HG03025 (cell line): ENCODE measurements around the gene TYRP1.
"Not testable (repeated sequence)": the region's sequence is repeated elsewhere in the genome, so short reads cannot be mapped to it uniquely, and the experiment has no call there.

Experiments used
- ATAC-seq: cut with Tn5 transposase; IDR thresholded peaks from one replicate; pipeline ENCODE4 v1.9.1; 2021; ENCODE audit warnings: mild to moderate bottlenecking, moderate library complexity; ENCODE audit not compliant: unreplicated experiment, low FRiP score

The TYRP1 gene

GRCh38 chr9:12693141-12693540 lies at the start of gene TYRP1:
Gene TYRP1, plus strand, starts transcription at chr9:12693385. Its CDS starts 612 bp downstream, at chr9:12693997.
- no peak for ATAC-seq

GRCh38 chr9:12643686-12644085 lies 49.5 kb upstream of the TYRP1 start:
- no peak for ATAC-seq

GRCh38 chr9:12648925-12649324 lies 44.3 kb upstream of the TYRP1 start:
- no peak for ATAC-seq

GRCh38 chr9:12651125-12651524 lies 42.1 kb upstream of the TYRP1 start:
- no peak for ATAC-seq

GRCh38 chr9:12652973-12653372 lies 40.2 kb upstream of the TYRP1 start:
- no peak for ATAC-seq

GRCh38 chr9:12656803-12657202 lies 36.4 kb upstream of the TYRP1 start:
- no peak for ATAC-seq

GRCh38 chr9:12657233-12657632 lies 36.0 kb upstream of the TYRP1 start:
- no peak for ATAC-seq

GRCh38 chr9:12657998-12658397 lies 35.2 kb upstream of the TYRP1 start:
- no peak for ATAC-seq

- no peak for ATAC-seq
Observed at GRCh38 chr9:12658531-12659209, 34.5 kb upstream of the TYRP1 start.

- no peak for ATAC-seq
Observed at GRCh38 chr9:12659220-12659619, 34.0 kb upstream of the TYRP1 start.

- ATAC-seq = no peak
Observed at GRCh38 chr9:12666813-12667212, 26.4 kb upstream of the TYRP1 start.

GRCh38 chr9:12667892-12668291 lies 25.3 kb upstream of the TYRP1 start:
- no peak for ATAC-seq

GRCh38 chr9:12670006-12670405 lies 23.2 kb upstream of the TYRP1 start:
- ATAC-seq = no peak

GRCh38 chr9:12674961-12675360 lies 18.2 kb upstream of the TYRP1 start:
- no peak for ATAC-seq

GRCh38 chr9:12677462-12678126 lies 15.6 kb upstream of the TYRP1 start:
- not testable (repeated sequence) for ATAC-seq

- no peak for ATAC-seq
Observed at GRCh38 chr9:12680341-12680740, 12.8 kb upstream of the TYRP1 start.

- no peak for ATAC-seq
Observed at GRCh38 chr9:12680757-12681156, 12.4 kb upstream of the TYRP1 start.

GRCh38 chr9:12681620-12682019 lies 11.6 kb upstream of the TYRP1 start:
- no peak for ATAC-seq

GRCh38 chr9:12684974-12685373 lies 8.2 kb upstream of the TYRP1 start:
- ATAC-seq = no peak

GRCh38 chr9:12689233-12689632 lies 4.0 kb upstream of the TYRP1 start:
- ATAC-seq = no peak

- no peak for ATAC-seq
Observed at GRCh38 chr9:12694013-12694412, 828 bp downstream of the TYRP1 start.

- no peak for ATAC-seq
Observed at GRCh38 chr9:12695474-12695873, 2.3 kb downstream of the TYRP1 start.
